Stimulated activated CD4-positive, alpha-beta T cell treated with anti-CD3 and anti-CD28 coated beads, Interleukin-15, amount 100 ng/mL, for 1 hour (primary cell): ENCODE measurements around the gene CYTH1.
"Not testable (repeated sequence)": the region's sequence is repeated elsewhere in the genome, so short reads cannot be mapped to it uniquely, and the experiment has no call there.

Source experiments
- DNase-seq, 2 donors: peaks; one replicate each; pipeline ENCODE4 v3.0.0-alpha.2; 2020; ENCODE audit warnings: low read depth in 1 of 2, low spot score in 1 of 2

Gene CYTH1

GRCh38 chr17:78673395-78673794, 108.7 kb downstream of the CYTH1 start:
- no peak for DNase-seq

DNA sequence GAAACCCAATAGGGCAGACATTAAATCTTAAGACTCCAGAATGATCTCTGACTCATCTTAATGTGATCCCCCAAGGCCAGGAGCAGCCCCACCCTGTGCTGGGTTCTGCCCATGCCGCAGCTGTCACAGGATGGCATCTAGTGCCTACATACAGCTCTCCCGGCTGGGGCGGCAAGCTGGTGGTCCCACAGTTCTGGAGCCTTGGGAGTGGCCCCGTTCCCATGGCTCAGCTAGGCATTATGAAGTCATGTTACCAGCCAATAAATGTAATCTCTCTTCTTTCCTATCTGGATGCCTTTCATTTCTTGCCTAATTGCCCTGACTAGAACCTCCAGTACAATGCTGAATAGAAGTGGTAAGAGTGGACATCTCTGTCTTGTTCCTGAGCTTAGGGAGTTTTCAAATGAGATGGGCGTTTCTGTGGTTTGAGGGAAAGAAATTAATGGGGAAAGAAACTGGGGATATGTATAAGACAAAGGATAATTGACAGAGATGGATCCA, 109.2 kb downstream of the CYTH1 start:
- no peak for DNase-seq

- no peak for DNase-seq
Measured at GRCh38 chr17:78672005-78672404, 110.1 kb downstream of the CYTH1 start.

DNA sequence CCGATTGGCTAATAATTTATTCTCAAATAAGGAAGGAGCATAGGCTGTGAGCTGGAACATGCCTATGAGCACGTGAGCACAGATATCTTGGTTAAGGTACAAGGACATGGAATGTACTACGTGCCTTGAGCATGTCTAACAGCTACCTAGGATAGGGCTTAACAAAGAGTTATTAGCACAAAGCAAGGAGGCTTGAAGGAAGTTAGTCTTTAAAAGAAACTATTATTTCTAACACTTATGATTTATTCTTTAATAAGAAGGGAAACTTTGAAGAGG, 110.4 kb downstream of the CYTH1 start:
- DNase-seq: not testable (repeated sequence)

- DNase-seq: no peak
Measured at GRCh38 chr17:78670850-78671725, 111.0 kb downstream of the CYTH1 start.

DNA sequence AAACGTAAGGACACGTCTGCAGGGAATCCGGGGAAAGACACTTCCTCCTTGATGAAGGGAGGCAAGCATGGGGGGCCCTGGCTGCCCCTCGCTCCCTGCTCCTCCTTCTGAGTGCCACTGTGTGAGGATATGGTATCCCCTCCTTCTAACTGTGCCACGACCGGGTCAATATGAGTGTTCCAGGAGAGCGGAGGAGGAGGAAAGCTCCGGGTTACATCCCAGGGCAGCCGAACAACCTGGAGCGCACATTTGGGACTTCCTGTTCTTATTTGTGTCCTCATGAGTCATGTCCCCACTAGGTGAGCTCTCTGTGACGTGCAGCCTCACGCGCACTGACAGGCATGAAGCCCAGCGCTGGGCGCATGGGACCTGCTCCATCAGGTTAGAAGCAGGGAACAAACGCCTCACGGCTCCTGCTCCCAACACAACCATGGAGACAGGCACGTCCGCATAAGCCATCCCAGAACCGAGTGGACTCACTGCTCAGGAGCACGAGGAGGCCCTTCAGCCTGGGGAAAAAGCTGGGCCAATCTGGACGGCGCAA, 112.0 kb downstream of the CYTH1 start:
- DNase-seq: no peak

GRCh38 chr17:78669256-78669974, 112.7 kb downstream of the CYTH1 start:
- DNase-seq: no peak

DNA sequence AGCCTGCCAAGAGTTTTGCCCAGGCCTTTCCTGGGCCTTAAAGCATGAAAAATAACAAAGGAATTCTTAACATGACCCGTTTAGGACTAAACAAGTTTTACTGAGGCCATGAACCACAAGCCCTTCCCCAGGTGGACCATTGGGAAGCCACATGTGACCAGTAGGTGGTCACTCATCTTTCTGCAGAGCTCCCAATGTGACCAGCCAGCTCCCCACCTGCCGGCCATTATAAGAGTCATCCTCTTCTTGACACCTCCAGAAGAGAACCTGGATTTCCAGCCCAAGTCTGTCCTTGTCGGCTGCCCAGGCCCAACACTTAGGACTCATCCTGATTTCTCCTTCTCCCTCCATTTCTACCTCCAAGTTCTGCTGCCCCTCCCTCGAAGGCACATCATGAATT, 113.2 kb downstream of the CYTH1 start:
- no peak for DNase-seq

GRCh38 chr17:78667741-78668640, 114.1 kb downstream of the CYTH1 start:
- no peak for DNase-seq

GRCh38 chr17:78667091-78667490, 115.0 kb downstream of the CYTH1 start:
- no peak for DNase-seq

DNA sequence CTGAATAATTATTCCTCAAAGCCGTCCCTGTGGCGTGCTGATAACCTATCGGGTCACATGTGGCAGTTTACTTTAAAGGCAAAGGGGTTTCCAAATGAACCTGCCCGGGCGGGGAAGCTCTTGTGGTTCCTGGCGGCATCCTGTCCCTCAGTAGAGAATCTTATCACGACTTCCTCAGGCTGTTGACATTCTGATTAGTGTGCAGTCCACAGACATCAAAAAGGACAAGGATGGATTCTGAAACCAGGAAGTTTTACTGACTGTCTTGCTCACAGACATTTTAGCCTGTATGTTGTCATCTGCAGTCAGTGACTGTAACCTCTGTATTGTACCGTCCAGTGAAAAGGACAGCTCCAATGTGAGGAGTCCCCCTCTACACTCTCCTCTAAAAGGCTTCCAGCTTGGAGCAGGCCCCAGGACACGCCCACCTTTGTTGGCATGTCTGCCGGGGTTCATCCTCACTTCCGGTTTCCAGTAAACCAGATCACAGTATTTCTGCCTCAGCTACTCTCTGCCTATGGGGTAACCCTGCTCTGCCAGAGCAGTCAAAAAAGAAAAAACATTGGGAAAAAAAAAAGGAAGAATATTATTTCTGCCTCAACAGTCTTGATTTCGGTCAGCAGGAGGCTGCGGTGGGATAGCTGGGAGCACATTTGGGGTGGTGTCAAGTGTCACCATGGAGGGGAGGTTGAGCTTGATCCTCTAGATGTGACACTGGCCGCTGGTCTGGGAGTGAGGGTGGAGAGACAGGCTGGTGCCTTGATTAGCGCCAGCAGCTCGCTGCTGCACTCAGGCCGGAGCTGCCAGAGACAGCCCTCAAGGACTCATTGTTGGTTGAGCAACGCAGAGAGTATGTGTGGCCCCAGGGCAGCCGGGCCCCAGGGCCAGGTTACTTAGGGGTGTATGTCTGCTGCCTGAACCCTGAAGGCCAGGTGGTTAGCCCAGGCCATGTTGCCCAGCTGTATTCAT, 115.8 kb downstream of the CYTH1 start:
- no peak for DNase-seq

DNA sequence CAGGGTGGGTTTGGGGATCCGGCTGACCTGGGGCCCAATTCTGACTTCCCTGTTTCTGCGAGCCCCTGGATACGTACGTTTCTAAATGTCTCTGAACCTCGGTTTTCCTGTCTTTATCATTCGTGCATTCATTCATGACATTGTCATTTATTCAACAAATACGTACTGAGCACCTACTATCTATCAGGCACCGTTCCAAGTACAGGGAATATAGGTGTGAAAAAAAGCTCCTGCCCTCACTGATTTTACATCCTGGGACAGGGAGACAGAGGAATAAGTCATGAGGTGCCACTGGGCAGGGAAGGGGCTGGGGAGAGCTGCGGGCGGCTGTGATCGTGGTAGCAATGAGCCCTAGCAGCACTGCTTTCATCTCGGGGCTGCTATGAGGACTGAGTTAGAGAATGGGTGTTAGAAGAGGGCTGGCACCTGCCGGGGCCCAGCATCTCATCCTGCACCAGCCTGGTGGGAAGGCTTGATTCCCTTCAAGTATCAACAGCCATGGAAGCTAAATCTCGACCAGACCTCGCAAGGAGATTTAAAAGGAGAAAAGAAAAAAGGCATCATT, 116.6 kb downstream of the CYTH1 start:
- no peak for DNase-seq

- DNase-seq: no peak
Measured at GRCh38 chr17:78664476-78665386, 117.3 kb downstream of the CYTH1 start.

GRCh38 chr17:78661093-78661770, 120.8 kb downstream of the CYTH1 start:
- DNase-seq: no peak

DNA sequence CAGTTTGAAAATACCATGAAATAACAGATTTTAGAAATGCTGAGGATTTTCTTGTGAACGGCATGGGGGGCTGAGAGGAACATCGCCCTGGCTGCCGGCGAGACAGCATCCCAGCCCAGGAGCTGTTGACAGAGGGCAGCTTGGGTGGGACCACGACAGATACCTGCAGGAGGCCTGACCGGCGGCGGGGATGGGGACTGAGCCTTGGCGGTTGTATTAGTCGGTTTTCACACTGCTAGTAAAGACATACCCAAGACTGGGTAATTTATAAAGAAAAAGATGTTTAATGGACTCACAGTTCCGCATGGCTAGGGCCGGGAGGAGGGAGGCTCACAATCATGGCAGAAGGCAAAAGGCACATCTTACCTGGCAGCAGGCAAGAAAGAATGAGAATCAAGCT, 122.5 kb downstream of the CYTH1 start:
- no peak for DNase-seq

- DNase-seq: no peak
Measured at GRCh38 chr17:78658281-78658785, 123.7 kb downstream of the CYTH1 start.

DNA sequence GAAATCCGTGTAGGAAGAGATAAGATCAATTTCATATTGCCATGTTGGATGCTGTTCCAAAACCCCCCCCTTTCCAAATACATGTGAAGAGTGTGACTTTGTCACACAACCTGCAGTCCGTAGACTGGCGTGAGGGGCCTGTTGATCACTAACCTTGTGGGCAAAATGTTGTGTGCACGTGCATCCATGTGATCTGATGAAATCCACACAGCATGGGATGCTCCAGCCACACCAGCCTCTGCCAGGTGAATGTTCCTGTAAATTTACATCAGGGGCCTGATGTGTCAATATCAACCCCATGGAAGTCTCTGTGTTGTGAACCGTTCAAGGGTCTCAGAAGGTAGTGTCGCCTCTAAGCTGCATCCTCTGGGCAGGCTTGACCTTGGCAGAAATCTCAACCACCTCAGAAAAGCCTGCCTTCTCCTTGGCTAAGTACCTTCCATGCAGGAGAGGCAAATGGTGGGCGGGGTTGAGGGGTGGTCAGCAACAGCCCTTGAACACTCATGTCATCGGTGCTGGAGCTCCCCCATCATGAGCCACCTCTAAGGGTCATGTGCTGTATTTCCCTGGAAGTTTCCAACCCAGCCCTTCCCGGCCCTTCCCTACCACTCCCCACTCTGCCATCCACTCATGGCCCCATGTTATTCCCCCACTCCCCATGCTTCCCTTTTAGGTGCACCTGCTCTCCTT, 126.7 kb downstream of the CYTH1 start:
- DNase-seq: no peak
